Transverse colon (tissue), 4 donors: ENCODE data around the gene S1PR4. TPM values are rescaled to one million over a fixed set of nuclear protein-coding genes. Genes with fewer than 3 reads are reported as not detected.

Experiments used
- DNase-seq: peaks from one replicate; pipeline ENCODE4 v3.0.0-alpha.2; 2019
- H3K27ac ChIP-seq, 4 donors: fragments of 200-600 bp; sonication (generic); 2 replicates each; pipeline ENCODE4 v1.5.1; 2016 to 2018; ENCODE audit warnings: inconsistent platforms in 4 of 4
- H3K27me3 ChIP-seq: fragments of 200-600 bp; sonication (generic); 2 replicates; pipeline ENCODE4 v1.5.1; 2017; ENCODE audit warnings: inconsistent platforms
- H3K36me3 ChIP-seq, 4 donors: fragments of 200-600 bp; sonication (generic); 2 replicates each; pipeline ENCODE4 v1.5.1; 2017 to 2019; ENCODE audit warnings: inconsistent platforms in 4 of 4
- H3K4me1 ChIP-seq, 4 donors: fragments of 200-600 bp; sonication (generic); 2 replicates each; pipeline ENCODE4 v1.5.1; 2017 to 2020; ENCODE audit warnings: inconsistent platforms in 4 of 4
- H3K4me3 ChIP-seq, 4 donors: fragments of 200-600 bp; sonication (generic); 1 replicate in 1 of 4; 2 replicates in 3 of 4; pipeline versions ENCODE4 v1.5.1 to v1.6.1; 2017 to 2019; ENCODE audit warnings: inconsistent platforms in 4 of 4
- H3K9me3 ChIP-seq, 2 donors: fragments of 200-600 bp; sonication (generic); 2 replicates each; pipeline ENCODE4 v1.5.1; 2017 to 2019; ENCODE audit warnings: inconsistent platforms in 2 of 2
- CTCF ChIP-seq, 5 experiments: fragments of 200-600 bp in 3 of 5; fragments of 450-650 bp in 2 of 5; sonication (generic) in 3 of 5; IDR thresholded peaks; 1 replicate in 2 of 5; 2 replicates in 3 of 5; pipeline ENCODE4 v1.5.1; 2016 to 2017; ENCODE audit warnings: antibody characterized with exemption in 5 of 5, inconsistent platforms in 3 of 5, mild to moderate bottlenecking in 2 of 5, moderate library complexity in 1 of 5
- EP300 ChIP-seq: sonication (generic); formaldehyde crosslinking; IDR thresholded peaks from one replicate; pipeline ENCODE4 v1.6.1; 2017; ENCODE audit warnings: antibody characterized with exemption, low read depth
- POLR2A ChIP-seq: fragments of 450-650 bp; IDR thresholded peaks from one replicate; pipeline ENCODE4 v1.6.1; 2016; ENCODE audit warnings: antibody characterized with exemption, mild to moderate bottlenecking, moderate library complexity
- POLR2AphosphoS5 ChIP-seq, 3 donors: sonication (generic); formaldehyde crosslinking; IDR thresholded peaks; one replicate each; pipeline ENCODE4 v1.6.1; 2016; ENCODE audit warnings: antibody characterized with exemption in 3 of 3
- WGBS, 2 donors: methylation state at CpG; one replicate each; pipeline ENCODE4 v1.1.5; 2018; ENCODE audit warnings: low coverage in 1 of 2; 5-methylcytosine and 5-hydroxymethylcytosine counted together
- in situ Hi-C, 4 donors: fragments of 200-750 bp; cut with MboI; loops; one replicate each; pipeline versions ENCODE4 v1.15.0 to v1.15.1; 2017; ENCODE audit warnings: low sequenced_read_pairs in 3 of 4, low pct_ligation_motif_present in 1 of 4, low pct_unique_long_range_greater_than_20kb in 1 of 4
- intact Hi-C: fragments of 100-400 bp; cut with DNase I; formaldehyde crosslinking; loops from one replicate; pipeline ENCODE4 v1.15.1; 2023; ENCODE audit warnings: low total_unique reads
- total RNA-seq, 4 donors: library from RNA; depleted of rRNA; stranded (reverse); fragments of >200 nt; gene quantifications; one replicate each; pipeline ENCODE4 v1.1.0, GENCODE V29; 2016

The S1PR4 gene
- total RNA-seq, 4 donors from 2014 or later: 0.68 to 14.6 (median 6.0) TPM; not detected in 1

GRCh38 chr19:3225169-3225485, 46.6 kb downstream of the S1PR4 start:
- intact Hi-C loops: no loop called here
- WGBS, 2 donors: no CpG with 5 or more reads among the region's 9 CpGs

GRCh38 chr19:3225677-3226093, 47.1 kb downstream of the S1PR4 start:
- in situ Hi-C loops (no loop called here), intact Hi-C loops (no loop called here)
- WGBS, 2 donors: 44% methylated on average over 8 of the region's 16 CpGs; no CpG with 5 or more reads in 1 of the 2 donors
- no peaks in the 10 kb centered on the region for H3K9me3 ChIP-seq
- H3K36me3 ChIP-seq: no peaks in the 10 kb centered on the region
- H3K27me3 ChIP-seq: peaks cover 86% of the 10 kb centered on the region
- no peak overlapping the region for H3K27ac ChIP-seq
- peaks cover 0 to 6% (median 3%) of the 10 kb centered on the region in 4 donors for H3K4me1 ChIP-seq
- no peak for DNase-seq
- H3K4me3 ChIP-seq: no peak overlapping the region
- TF ChIP-seq CTCF (IDR thresholded peaks at IDR 0.05): no peak
- TF ChIP-seq EP300: no peak
- no peak for TF ChIP-seq POLR2AphosphoS5 (IDR thresholded peaks at IDR 0.05)
- no peak for TF ChIP-seq POLR2A

More at GRCh38 chr19:3225169-3225485, 46.6 kb downstream of the S1PR4 start:
- TF ChIP-seq CTCF (IDR thresholded peaks at IDR 0.05) (no peak), POLR2A (no peak), EP300 (no peak), POLR2AphosphoS5 (IDR thresholded peaks at IDR 0.05) (no peak)
- Histone ChIP-seq H3K27me3 (peaks cover 80% of the 10 kb centered on the region), H3K4me3 (no peak overlapping the region), H3K27ac (no peak overlapping the region), H3K9me3 (no peaks in the 10 kb centered on the region), H3K36me3 (no peaks in the 10 kb centered on the region), H3K4me1 (peaks cover 0 to 6% (median 3%) of the 10 kb centered on the region in 4 donors)
- in situ Hi-C loops: no loop called here
- DNase-seq: no peak

GRCh38 chr19:3227054-3227626, 48.6 kb downstream of the S1PR4 start:
- intact Hi-C loops: no loop called here
- WGBS, 2 donors: 67% methylated on average over 12 of the region's 12 CpGs; no CpG with 5 or more reads in 1 of the 2 donors

GRCh38 chr19:3229346-3229743, 50.8 kb downstream of the S1PR4 start:
- peaks cover 0 to 4% (median 3%) of the 10 kb centered on the region in 4 donors for H3K4me1 ChIP-seq
- no peak overlapping the region for H3K4me3 ChIP-seq
- DNase-seq: no peak
- no peak overlapping the region for H3K27ac ChIP-seq
- H3K9me3 ChIP-seq: no peaks in the 10 kb centered on the region
- TF ChIP-seq EP300: no peak
- TF ChIP-seq POLR2AphosphoS5 (IDR thresholded peaks at IDR 0.05): no peak
- TF ChIP-seq CTCF (IDR thresholded peaks at IDR 0.05): no peak
- TF ChIP-seq POLR2A: no peak
- WGBS, 2 donors: 61% methylated on average over 8 of the region's 9 CpGs; no CpG with 5 or more reads in 1 of the 2 donors
- intact Hi-C loops (no loop called here), in situ Hi-C loops (no loop called here)
- no peaks in the 10 kb centered on the region for H3K36me3 ChIP-seq
- H3K27me3 ChIP-seq: peaks cover 65% of the 10 kb centered on the region

More at GRCh38 chr19:3227054-3227626, 48.6 kb downstream of the S1PR4 start:
- Histone ChIP-seq H3K27ac (no peak overlapping the region), H3K4me3 (no peak overlapping the region), H3K4me1 (peaks cover 0 to 6% (median 3%) of the 10 kb centered on the region in 4 donors), H3K36me3 (no peaks in the 10 kb centered on the region), H3K27me3 (peaks cover 86% of the 10 kb centered on the region), H3K9me3 (no peaks in the 10 kb centered on the region)
- TF ChIP-seq EP300 (no peak), CTCF (IDR thresholded peaks at IDR 0.05) (no peak), POLR2A (no peak), POLR2AphosphoS5 (IDR thresholded peaks at IDR 0.05) (no peak)
- in situ Hi-C loops: no loop called here
- DNase-seq: no peak

Other genes with a start within 250 kb of the S1PR4 start
- gene ZNF77, start 233.8 kb upstream of the S1PR4 start, total RNA-seq: 1 to 10 TPM in 3 of 4 donors, not detected in 1; 4.2 to 9.3 (median 5.1) TPM
- gene TLE6, start 201.2 kb upstream of the S1PR4 start, total RNA-seq: not detected
- 10 to 100 TPM; 31.4 to 70.0 (median 47.5) TPM for gene TLE2, start 149.5 kb upstream of the S1PR4 start, total RNA-seq
- 100 to 1,000 TPM; 307 to 561 (median 400) TPM for gene TLE5, start 116.3 kb upstream of the S1PR4 start, total RNA-seq
- gene GNA11, start 84.4 kb upstream of the S1PR4 start, total RNA-seq: 100 to 1,000 TPM; 160 to 467 (median 242) TPM
- gene GNA15, start 42.7 kb upstream of the S1PR4 start, total RNA-seq: 1 to 10 TPM in 2 of 4 donors, not detected in 2; 1.9 to 2.2 TPM
- gene NCLN, start 7.2 kb downstream of the S1PR4 start, total RNA-seq: 100 to 1,000 TPM in 2 of 4 donors, 10 to 100 TPM in 2; 65.4 to 142 (median 102) TPM
- under 1 TPM in 2 of 4 donors, not detected in 2; 0.27 to 0.48 TPM for gene CELF5, start 45.9 kb downstream of the S1PR4 start, total RNA-seq
- 100 to 1,000 TPM in 1 of 4 donors, 10 to 100 TPM in 3; 39.9 to 145 (median 68.1) TPM for gene NFIC, start 187.8 kb downstream of the S1PR4 start, total RNA-seq